ENCODE data around the gene TPRN. TPM values are rescaled to one million over a fixed set of nuclear protein-coding genes. Genes with fewer than 3 reads are reported as not detected.

TPRN gene
- total RNA-seq, 4 donors from 2014 or later, result 3.4 to 10.2 (median 6.3) TPM

- in situ Hi-C loops (cut with MboI; ENCODE audit: low sequenced_read_pairs in 4 of 4), result loop anchor here in 1 of 4 donors (10.0 kb wide), 1 partner anchor 97 kb away; no protein-coding TSS in a partner anchor
- ATAC-seq (no peak), DNase-seq (no peak)
- Histone ChIP-seq H3K27me3 (no peaks in the 10 kb centered on the region), H3K9me3 (no peaks in the 10 kb centered on the region), H3K4me1 (peaks cover 17 to 32% of the 10 kb centered on the region in 2 donors), H3K36me3 (no peaks in the 10 kb centered on the region), H3K27ac (peak overlapping the region in 1 of 4 donors; percentile 42), H3K4me3 (peak overlapping the region; percentile 34 to 50 (median 48))
- intact Hi-C loops (cut with DNase I; ENCODE audit: low total_unique reads), result loop anchor here (5.0 kb wide), 1 partner anchor 46 kb away; no protein-coding TSS in a partner anchor
- no peak for TF ChIP-seq CTCF (IDR thresholded peaks at IDR 0.05 in 4 of 5, conservative IDR thresholded peaks at IDR 0.05 in 1 of 5)
- TF ChIP-seq POLR2A (IDR thresholded peaks at IDR 0.05), result no peak
Measured at GRCh38 chr9:137221506-137222111, 21.1 kb upstream of the TPRN start.

GRCh38 chr9:137221095-137221505 lies 20.6 kb upstream of the TPRN start:
- no peak for TF ChIP-seq CTCF (IDR thresholded peaks at IDR 0.05 in 4 of 5, conservative IDR thresholded peaks at IDR 0.05 in 1 of 5)
- no peak for TF ChIP-seq POLR2A (IDR thresholded peaks at IDR 0.05)
- intact Hi-C loops (cut with DNase I; ENCODE audit: low total_unique reads), result loop anchor here (5.0 kb wide), 1 partner anchor 46 kb away; no protein-coding TSS in a partner anchor
- no peaks in the 10 kb centered on the region for H3K36me3 ChIP-seq
- no peaks in the 10 kb centered on the region for H3K9me3 ChIP-seq
- no peaks in the 10 kb centered on the region for H3K27me3 ChIP-seq
- in situ Hi-C loops (cut with MboI; ENCODE audit: low sequenced_read_pairs in 4 of 4), result loop anchor here in 1 of 4 donors (10.0 kb wide), 1 partner anchor 96 kb away; no protein-coding TSS in a partner anchor
- peak overlapping the region in 2 of 4 donors; percentile 49 to 50 for H3K4me3 ChIP-seq
- DNase-seq (no peak), ATAC-seq (no peak)
- no peak overlapping the region for H3K27ac ChIP-seq
- H3K4me1 ChIP-seq, result peaks cover 17 to 32% of the 10 kb centered on the region in 2 donors

GRCh38 chr9:137220317-137221094 lies 20.0 kb upstream of the TPRN start:
- DNase-seq, result no peak
- intact Hi-C loops (cut with DNase I; ENCODE audit: low total_unique reads), result loop anchor here (5.0 kb wide), 1 partner anchor 47 kb away; no protein-coding TSS in a partner anchor
- Histone ChIP-seq H3K36me3 (no peaks in the 10 kb centered on the region), H3K4me1 (peaks cover 17 to 32% of the 10 kb centered on the region in 2 donors), H3K9me3 (no peaks in the 10 kb centered on the region), H3K27me3 (no peaks in the 10 kb centered on the region), H3K4me3 (no peak overlapping the region), H3K27ac (no peak overlapping the region)
- ATAC-seq, result no peak
- TF ChIP-seq POLR2A (IDR thresholded peaks at IDR 0.05) (no peak), CTCF (IDR thresholded peaks at IDR 0.05 in 4 of 5, conservative IDR thresholded peaks at IDR 0.05 in 1 of 5) (no peak)
- in situ Hi-C loops (cut with MboI; ENCODE audit: low sequenced_read_pairs in 4 of 4), result loop anchor here in 1 of 4 donors (10.0 kb wide), 1 partner anchor 96 kb away; no protein-coding TSS in a partner anchor

- no peaks in the 10 kb centered on the region for H3K9me3 ChIP-seq
- no peaks in the 10 kb centered on the region for H3K27me3 ChIP-seq
- intact Hi-C loops (cut with DNase I; ENCODE audit: low total_unique reads), result loop anchor here (5.0 kb wide), 1 partner anchor 47 kb away; no protein-coding TSS in a partner anchor
- no peak overlapping the region for H3K27ac ChIP-seq
- in situ Hi-C loops (cut with MboI; ENCODE audit: low sequenced_read_pairs in 4 of 4), result loop anchor here in 2 of 4 donors (10.0 kb wide), 1 partner anchor 95 kb away; no protein-coding TSS in a partner anchor
- DNase-seq (no peak), ATAC-seq (no peak)
- TF ChIP-seq POLR2A (IDR thresholded peaks at IDR 0.05) (no peak), CTCF (IDR thresholded peaks at IDR 0.05 in 4 of 5, conservative IDR thresholded peaks at IDR 0.05 in 1 of 5) (no peak)
- no peak overlapping the region for H3K4me3 ChIP-seq
- H3K4me1 ChIP-seq, result peaks cover 17 to 32% of the 10 kb centered on the region in 2 donors
- H3K36me3 ChIP-seq, result no peaks in the 10 kb centered on the region
Measured at GRCh38 chr9:137219757-137220316, 19.3 kb upstream of the TPRN start.
